IPS-NIHi7 (cell line): ENCODE measurements around the gene PRAMEF18.
"Not testable (repeated sequence)": the region's sequence is repeated elsewhere in the genome, so short reads cannot be mapped to it uniquely, and the experiment has no call there.

Source experiments
- DNase-seq: peaks from one replicate; pipeline ENCODE4 v3.0.0; 2012; ENCODE audit warnings: mixed read lengths; ENCODE audit errors: extremely low spot score

The PRAMEF18 gene

DNA sequence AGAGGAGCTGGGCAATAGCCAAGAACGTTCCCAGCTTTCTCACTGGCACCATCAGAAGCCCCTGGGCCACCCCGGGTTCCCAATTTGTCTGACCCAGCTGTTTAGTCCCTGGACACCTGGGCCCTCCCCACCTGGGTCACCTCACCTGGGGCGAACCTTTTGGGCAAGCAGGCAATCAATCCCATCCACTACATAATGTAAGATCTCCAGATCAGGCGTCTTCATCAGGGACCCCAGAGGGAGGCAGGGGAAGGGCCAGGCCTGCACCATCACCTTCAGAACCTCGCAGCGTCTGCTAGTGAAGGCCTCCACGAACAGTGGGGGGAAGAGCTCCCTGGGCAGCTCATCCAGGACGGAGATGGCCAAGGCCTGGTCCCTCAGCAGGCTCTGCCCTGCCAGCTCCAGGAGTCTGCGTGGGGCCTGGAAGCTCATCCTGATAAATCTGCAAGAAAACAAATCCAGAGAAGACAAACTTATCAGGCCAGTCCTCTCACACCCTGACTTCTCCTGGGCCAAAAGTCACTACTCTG lies at the start of gene PRAMEF18:
PRAMEF18 (minus strand) TSS at position 480 of the 530 bp plus-strand sequence; CDS start at position 432, 48 bp downstream.
- DNase-seq, result not testable (repeated sequence)

DNA sequence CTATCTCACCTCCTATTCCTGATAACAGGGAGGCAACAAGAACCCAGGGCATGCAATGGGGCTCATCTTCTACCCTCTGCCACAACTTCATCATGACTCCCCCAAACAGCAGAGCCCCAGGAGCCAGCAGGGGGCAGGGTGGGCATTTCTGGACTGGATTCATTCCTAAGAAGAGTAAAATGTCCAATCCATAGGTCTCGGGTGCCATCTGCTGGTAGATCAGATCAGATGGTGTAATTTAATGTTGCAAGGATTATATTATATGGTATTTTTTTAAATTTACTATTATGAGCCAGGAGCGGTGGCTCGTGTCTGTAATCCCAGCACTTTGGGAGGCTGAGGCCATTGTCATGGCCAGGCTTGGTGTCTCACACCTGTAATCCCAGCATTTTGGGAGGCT lies 39.2 kb upstream of the PRAMEF18 start:
- not testable (repeated sequence) for DNase-seq

DNA sequence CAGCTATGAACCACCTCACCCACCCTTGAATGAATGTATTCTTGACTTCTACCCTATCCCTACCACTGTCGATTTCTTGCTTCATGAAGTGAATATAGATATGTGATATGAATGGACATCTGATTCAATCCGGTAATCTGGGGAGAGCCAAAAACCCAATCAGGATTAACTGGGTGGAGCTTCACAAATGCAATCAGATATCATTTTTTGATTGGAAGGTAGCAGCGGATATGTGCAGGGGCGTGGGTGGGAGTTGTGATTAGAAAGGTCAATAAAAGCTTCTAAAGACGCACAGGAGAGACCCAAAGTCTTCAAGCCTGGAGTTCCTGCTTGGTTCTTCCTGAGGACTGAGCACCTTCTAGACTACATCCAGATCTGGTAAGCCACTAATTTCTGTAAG lies 27.9 kb upstream of the PRAMEF18 start, which contains the start of gene PRAMEF5:
PRAMEF5 (plus strand) TSS at position 301 of the 400 bp plus-strand sequence. CDS start 5,071 bp downstream, outside the sequence.
- not testable (repeated sequence) for DNase-seq

- not testable (repeated sequence) for DNase-seq
Observed at GRCh38 chr1:13247122-13247521, 21.2 kb upstream of the PRAMEF18 start.

DNA sequence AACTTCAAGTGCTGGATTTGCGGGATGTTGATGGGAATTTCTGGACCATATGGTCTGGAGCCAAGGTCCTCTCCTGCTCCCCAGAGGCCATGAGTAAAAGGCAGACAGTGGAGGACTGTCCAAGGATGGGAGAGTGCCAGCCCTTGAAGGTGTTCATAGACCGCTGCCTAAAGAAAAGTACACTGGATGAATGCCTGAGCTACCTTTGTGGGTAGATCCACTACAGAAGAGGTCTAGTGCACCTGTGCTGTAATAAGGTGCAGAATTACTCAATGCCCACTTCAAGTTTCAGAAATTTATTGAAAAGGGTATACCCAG lies 20.6 kb upstream of the PRAMEF18 start:
- not testable (repeated sequence) for DNase-seq

DNA sequence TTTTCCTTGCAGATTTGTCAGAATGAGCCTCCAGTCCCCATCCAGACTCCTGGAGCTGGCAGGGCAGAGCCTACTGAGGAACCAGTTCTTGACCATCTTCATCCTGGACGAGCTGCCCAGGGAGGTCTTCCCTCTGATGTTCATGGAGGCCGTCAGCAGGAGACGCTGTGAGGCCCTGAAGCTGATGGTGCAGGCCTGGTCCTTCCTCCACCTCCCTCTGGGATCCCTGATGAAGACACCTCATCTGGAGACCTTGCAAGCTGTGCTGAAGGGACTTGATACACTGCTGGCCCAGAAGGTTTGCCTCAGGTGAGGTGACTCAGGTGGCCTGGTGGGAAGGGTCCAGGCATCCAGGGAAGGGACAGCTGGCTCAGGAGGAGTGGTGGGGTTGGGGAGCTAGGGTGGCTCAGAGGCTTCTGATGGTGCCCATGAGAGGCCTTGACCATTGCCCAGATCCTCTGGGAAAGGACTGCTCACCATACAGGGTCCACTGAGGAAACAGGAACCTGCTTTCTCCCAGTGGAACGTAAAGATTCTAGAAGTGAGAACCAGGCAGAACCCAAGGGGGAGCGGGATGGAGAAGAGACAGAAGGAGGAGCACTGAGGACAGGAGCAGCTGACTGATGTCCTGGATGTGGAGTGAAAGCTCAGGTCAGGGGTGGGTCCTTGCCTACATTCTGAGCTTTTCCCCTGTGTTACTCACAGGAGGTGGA lies 20.0 kb upstream of the PRAMEF18 start:
- not testable (repeated sequence) for DNase-seq

DNA sequence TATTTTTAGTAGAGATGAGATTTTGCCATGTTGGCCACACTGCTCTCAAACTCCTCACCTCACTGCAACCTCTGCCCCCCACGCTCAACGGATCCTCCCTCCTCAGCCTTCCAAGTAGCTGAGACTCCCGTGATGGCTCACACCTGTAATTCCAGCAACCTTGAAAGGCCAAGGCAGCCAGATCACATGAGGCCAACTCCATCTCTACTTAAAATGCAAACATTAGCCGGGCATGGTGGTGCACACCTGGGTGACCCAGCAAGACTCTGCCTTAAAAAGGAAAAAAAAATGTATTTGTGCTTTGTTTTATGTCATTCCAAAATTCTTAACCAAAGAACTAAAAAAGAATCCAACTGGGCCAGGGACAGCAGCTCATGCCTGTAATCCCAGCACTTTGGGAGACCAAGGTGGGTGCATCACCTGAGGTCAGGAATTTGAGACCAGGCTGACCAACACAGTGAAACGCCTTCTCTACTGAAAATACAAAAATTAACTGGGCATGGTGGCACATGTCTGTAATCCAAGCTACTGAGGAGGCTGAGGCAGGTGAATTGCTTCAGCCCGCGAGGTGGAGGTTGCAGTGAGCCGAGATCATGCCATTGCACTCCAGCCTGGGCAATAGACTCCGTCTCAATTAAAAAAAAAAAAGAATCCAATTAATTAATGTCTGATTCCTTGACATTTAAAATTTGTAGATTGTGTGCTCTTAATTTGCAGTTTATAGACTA lies 17.7 kb upstream of the PRAMEF18 start:
- not testable (repeated sequence) for DNase-seq

DNA sequence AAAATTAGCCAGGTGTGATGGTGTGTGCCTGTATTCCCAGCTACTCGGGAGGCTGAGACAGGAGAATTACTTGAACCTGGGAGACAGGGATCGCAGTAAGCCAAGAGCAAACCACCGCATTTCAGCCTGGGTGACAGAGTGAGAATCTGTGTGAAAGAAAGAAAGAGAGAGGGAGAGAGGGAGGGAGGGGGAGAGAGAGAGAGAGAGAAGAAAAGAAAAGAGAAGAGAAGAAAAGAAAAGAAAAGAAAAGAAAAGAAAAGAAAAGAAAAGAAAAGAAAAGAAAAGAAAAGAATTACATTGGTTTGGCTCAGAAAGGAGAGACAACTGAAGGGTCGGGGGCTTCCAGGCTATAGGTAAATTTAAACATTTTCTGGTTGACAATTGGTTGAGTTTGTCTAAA lies 13.7 kb upstream of the PRAMEF18 start:
- not testable (repeated sequence) for DNase-seq

GRCh38 chr1:13237572-13237971 lies 11.6 kb upstream of the PRAMEF18 start:
- not testable (repeated sequence) for DNase-seq

DNA sequence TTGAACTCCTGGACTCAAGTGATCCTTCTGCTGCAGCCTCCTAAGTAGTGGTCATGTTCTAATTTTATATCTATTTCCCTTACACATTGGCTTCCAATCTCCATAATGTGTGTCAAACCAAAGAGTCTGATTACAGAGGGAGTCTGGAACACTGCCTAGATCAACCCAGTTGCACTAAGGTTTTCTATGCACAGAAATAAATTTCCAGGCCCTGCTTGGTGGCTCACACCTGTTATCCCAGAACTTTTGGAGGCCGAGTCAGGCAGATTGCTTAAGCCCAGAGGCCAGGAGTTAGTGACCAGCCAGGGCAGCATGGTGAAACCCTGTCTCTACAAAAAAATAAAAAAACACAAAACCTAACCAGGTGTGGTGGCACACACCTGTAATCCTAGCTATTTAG lies 8.1 kb upstream of the PRAMEF18 start:
- not testable (repeated sequence) for DNase-seq

DNA sequence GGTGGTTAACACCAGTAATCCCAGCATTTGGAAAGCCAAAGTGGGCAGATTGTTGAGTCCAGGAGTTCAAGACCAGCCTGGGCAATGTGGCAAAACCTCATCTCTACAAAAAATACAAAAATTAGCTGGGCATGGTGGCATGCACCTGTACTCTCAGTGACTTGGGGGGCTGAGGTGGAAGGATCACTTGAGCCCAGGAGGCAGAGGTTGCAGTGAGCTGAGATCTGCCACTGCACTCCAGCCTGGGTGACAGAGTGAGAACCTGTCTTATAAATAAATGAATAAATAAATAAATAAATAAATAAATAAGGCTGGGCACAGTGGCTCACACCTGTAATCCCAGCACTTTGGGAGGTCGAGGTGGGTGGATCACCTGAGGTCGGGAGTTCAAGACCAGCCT lies 6.1 kb upstream of the PRAMEF18 start:
- DNase-seq, result not testable (repeated sequence)

DNA sequence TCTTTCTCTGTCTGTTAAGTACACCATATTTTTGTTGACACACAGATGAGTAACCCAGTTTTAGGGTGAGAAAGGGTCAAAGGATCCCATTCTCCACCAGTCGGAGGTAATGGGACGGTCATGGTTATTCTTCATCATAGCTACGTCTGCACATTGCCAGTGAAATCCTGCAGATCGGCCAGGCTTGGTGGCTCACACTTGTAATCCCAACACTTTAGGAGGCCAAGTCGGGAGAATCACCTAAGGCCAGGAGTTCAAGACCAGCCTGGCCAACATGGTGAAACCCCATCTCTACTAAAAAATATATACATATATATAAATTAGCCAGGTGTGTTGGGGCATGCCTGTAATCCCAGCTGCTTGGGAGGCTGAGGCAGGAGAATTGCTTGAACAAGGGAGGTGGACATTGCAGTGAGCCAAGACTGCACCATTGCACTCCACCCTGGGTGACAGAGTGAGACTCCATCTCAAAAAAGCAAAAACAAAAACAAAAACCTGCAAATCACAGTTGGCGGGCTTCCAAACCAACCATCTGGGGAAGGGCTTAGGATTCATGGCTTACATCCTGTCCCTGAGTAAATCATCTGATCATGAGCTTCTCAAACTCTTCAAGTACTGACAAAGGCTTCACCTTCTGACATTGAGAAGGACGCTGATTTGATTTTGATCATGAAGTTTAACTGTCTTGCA lies 5.3 kb upstream of the PRAMEF18 start:
- DNase-seq, result not testable (repeated sequence)

- DNase-seq, result not testable (repeated sequence)
Observed at GRCh38 chr1:13230601-13231000, 4.6 kb upstream of the PRAMEF18 start.

DNA sequence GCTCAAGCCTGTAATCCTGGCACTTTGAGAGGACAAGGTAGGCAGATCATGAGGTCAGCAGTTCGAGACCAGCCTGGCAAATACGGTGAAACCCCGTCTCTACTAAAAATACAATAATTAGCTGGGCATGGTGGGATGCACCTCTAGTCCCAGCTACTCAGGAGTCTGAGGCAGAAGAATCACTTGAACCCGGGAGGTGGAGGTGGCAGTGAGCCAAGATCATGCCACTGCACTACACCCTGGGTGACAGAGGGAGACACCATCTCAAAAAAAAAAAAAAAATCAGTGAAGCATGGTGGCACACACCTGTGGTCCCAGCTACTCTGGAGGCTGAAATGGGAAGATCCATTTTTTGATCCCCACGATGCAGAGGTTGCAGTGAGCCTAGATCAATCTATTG lies 4.1 kb upstream of the PRAMEF18 start:
- DNase-seq, result not testable (repeated sequence)

GRCh38 chr1:13228343-13228781 lies 2.4 kb upstream of the PRAMEF18 start:
- no peak for DNase-seq

DNA sequence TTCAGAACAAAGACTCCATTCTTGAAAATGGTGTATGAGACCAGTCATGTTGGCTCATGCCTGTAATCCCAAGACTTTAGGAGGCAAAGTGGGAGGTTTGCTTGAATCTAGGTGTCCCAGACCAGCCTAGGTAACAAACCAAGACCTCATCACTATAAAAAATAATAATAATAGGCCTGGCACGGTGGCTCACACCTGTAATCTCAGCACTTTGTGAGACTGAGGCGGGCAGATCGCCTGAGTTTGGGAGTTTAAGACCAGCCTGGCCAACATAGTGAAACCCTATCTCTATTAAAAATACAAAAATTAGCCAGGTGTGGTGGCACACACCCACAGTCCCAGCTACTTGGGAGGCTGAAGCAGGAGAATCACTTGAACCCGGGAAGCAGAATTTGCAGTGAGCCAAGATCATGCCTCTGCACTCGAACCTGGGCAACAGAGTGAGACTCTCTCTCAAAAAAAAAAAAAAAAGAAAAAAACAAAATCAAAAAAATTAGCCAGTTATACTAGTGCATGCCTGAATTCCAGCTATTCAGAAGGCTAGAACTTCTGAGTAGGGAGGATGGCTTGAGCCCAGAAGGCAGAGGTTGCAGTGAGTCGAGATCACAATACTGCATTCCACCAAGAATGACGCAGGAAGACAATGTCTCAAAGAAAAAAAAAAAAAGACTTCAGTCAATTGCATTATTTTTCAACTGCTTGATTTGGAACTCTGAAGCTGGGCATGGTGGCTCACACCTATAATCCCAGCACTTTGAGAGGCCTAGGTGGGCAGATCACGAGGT lies 1.5 kb upstream of the PRAMEF18 start:
- DNase-seq, result not testable (repeated sequence)

DNA sequence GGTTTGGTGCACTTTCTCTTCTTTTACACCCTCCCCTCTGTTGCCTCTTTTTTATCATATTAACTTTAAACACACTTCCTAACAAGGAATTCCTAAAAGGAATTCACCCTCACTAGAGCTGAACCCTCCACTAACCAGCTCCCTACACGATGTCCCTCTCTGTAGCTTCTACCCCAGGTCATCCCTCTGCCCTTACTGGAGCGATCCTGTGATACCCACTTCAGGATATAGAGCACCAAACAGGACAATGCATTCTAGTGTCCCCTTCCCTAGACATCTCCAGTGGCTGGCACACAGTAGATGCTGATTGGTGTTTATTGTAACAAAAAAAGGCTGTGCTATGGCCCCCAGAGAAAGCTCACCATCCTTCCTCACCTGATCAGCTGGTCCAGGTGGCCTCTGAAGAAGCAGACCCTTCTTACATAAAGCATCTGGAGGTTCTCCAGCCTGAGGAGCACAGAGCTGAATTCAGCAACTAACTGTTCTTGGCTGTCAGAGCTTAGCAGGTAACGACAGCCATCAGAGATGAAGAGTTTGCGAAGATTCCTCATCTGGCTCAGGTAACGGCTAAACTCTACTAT lies 1.4 kb downstream of the PRAMEF18 start:
- no peak for DNase-seq

GRCh38 chr1:13222788-13223187 lies 3.2 kb downstream of the PRAMEF18 start:
- DNase-seq, result not testable (repeated sequence)

- not testable (repeated sequence) for DNase-seq
Observed at GRCh38 chr1:13219203-13219602, 6.8 kb downstream of the PRAMEF18 start.

DNA sequence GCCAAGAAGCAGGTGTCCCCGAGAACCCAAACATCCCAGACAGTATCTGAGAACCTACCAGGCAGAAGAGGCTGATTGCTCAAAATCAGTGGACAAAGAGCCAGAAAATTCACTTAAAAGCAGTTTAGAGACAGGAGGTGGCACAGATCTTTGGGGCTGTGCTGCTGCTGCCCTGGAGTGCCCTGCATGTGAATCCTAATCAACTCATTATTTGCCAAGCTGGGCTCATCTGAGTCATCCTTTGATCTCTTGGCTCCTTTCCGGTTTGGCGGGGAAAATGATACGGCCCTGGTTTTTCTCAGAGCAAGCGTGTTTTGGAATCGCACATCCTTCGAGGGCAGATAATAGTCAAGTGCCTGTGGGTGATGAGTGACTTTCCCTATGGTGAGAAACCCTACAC lies 9.3 kb downstream of the PRAMEF18 start:
- not testable (repeated sequence) for DNase-seq

GRCh38 chr1:13208712-13209111 lies 17.2 kb downstream of the PRAMEF18 start:
- DNase-seq, result not testable (repeated sequence)
